ENCODE data around the gene C1orf146. TPM values are rescaled to one million over a fixed set of nuclear protein-coding genes. Genes with fewer than 3 reads are reported as not detected.

The C1orf146 gene
- total and polyA plus RNA-seq, 2 donors (not counting 1 experiment from before 2014, with no cell fraction given), result not detected

DNA sequence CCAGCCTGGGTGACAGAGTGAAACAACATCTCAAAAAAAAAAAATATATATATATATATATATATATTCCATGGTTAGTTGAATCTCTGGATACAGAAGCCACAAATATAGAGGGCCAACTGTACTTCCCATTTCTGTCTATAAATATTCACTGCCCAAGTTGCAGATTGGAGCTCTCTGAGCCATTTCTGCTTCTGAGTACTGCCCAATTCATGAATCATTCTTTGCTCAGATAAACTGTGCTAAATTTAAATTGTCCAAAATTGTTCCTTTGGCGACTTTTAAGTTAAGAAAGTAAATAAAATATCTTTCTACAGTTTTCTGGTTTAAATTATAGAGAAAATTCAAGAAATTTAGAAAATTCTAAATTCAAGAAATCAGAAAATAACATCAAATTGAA, 23.2 kb upstream of the C1orf146 start:
- Histone ChIP-seq H3K36me3 (replicated peaks in 1 of 2; ENCODE audit: control extremely low read depth in 1 of 2, control insufficient read depth in 1 of 2, extremely low read depth in 1 of 2, insufficient read depth in 2 of 2, low read length in 1 of 2) (no peaks in the 10 kb centered on the region), H3K4me3 (ENCODE audit: control extremely low read depth in 1 of 5, extremely low read depth in 1 of 5, insufficient read depth in 1 of 5, low read depth in 2 of 5, low read length in 4 of 5) (no peak overlapping the region), H3K9me3 (ENCODE audit: control extremely low read depth in 1 of 3, control insufficient read depth in 2 of 3, insufficient read depth in 1 of 3, low read length in 2 of 3) (no peaks in the 10 kb centered on the region), H3K4me2 (replicated peaks; ENCODE audit: low read depth, low read length, poor library complexity, severe bottlenecking) (no peak overlapping the region), H3K27ac (ENCODE audit: low read length in 2 of 2) (no peak overlapping the region), H3K4me1 (ENCODE audit: control insufficient read depth in 2 of 2, insufficient read depth in 2 of 2, low read length in 2 of 2) (no peaks in the 10 kb centered on the region), H3K27me3 (replicated peaks in 1 of 4; ENCODE audit: control extremely low read depth in 1 of 4, control insufficient read depth in 3 of 4, insufficient read depth in 4 of 4, low read length in 3 of 4) (no peaks in the 10 kb centered on the region), H3K79me2 (ENCODE audit: control insufficient read depth, insufficient read depth, low read length) (no peaks in the 10 kb centered on the region), H4K20me1 (ENCODE audit: control insufficient read depth, insufficient read depth, low read length, poor library complexity, severe bottlenecking) (no peaks in the 10 kb centered on the region), H3K9ac (ENCODE audit: low read length) (no peak overlapping the region), H2AFZ (ENCODE audit: insufficient read depth, low read depth, low read length, poor library complexity, severe bottlenecking) (no peak overlapping the region)
- no peak for TF ChIP-seq EZH2 (IDR thresholded peaks at IDR 0.05; ENCODE audit: borderline replicate concordance, insufficient read depth, low read depth, low read length, poor library complexity, severe bottlenecking)
- TF ChIP-seq, protein P1, sequence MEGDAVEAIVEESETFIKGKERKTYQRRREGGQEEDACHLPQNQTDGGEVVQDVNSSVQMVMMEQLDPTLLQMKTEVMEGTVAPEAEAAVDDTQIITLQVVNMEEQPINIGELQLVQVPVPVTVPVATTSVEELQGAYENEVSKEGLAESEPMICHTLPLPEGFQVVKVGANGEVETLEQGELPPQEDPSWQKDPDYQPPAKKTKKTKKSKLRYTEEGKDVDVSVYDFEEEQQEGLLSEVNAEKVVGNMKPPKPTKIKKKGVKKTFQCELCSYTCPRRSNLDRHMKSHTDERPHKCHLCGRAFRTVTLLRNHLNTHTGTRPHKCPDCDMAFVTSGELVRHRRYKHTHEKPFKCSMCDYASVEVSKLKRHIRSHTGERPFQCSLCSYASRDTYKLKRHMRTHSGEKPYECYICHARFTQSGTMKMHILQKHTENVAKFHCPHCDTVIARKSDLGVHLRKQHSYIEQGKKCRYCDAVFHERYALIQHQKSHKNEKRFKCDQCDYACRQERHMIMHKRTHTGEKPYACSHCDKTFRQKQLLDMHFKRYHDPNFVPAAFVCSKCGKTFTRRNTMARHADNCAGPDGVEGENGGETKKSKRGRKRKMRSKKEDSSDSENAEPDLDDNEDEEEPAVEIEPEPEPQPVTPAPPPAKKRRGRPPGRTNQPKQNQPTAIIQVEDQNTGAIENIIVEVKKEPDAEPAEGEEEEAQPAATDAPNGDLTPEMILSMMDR (IDR thresholded peaks at IDR 0.05), result no peak
- no peaks in the 10 kb centered on the region for H3K27me3 Mint-ChIP-seq
- no peaks in the 10 kb centered on the region for H3K9me3 Mint-ChIP-seq (ENCODE audit: insufficient read depth)
- H3K27ac Mint-ChIP-seq, result no peak overlapping the region
- CTCF ChIA-PET, result no interaction called here
- no peak for ATAC-seq (ENCODE audit: low read depth)
- DNase-seq, result no peak
- intact Hi-C loops (cut with micrococcal nuclease), result no loop called here
- no CpG with 5 or more reads among the region's 1 CpG for WGBS (ENCODE audit: insufficient coverage)
- H3K4me1 Mint-ChIP-seq, result no peaks in the 10 kb centered on the region
- POLR2A ChIA-PET, result no interaction called here
- H3K4me3 Mint-ChIP-seq, result no peak overlapping the region

DNA sequence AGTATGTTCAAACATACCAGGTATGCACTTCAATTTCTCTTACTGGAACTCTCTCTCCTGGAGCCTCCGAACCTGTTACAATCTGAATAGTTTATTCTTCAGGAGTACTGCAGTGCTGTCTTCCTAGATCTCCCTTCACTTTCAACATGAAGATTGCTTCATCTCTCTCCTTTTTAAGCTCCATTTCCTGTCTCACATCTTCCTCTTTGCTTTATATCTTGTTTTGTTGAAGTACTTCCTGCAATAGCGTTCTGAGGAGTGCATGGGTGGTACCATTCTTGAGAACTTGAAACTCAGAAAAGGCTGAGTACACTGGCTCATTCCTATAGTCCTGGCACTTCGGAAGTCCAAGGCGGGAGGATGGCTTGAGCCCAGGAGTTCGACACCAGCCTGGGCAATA, 15.7 kb upstream of the C1orf146 start:
- Mint-ChIP-seq H3K27ac (no peak overlapping the region), H3K27me3 (peaks cover 3% of the 10 kb centered on the region), H3K9me3 (ENCODE audit: insufficient read depth) (no peaks in the 10 kb centered on the region), H3K4me1 (no peaks in the 10 kb centered on the region), H3K4me3 (no peak overlapping the region)
- DNase-seq (no peak), ATAC-seq (ENCODE audit: low read depth) (no peak)
- TF ChIP-seq, protein P1 (IDR thresholded peaks at IDR 0.05), result no peak
- no peak for TF ChIP-seq EZH2 (IDR thresholded peaks at IDR 0.05; ENCODE audit: borderline replicate concordance, insufficient read depth, low read depth, low read length, poor library complexity, severe bottlenecking)
- no peaks in the 10 kb centered on the region for H3K79me2 ChIP-seq (ENCODE audit: control insufficient read depth, insufficient read depth, low read length)
- no peaks in the 10 kb centered on the region for H3K9me3 ChIP-seq (ENCODE audit: control extremely low read depth in 1 of 3, control insufficient read depth in 2 of 3, insufficient read depth in 1 of 3, low read length in 2 of 3)
- no peaks in the 10 kb centered on the region for H3K27me3 ChIP-seq (replicated peaks in 1 of 4; ENCODE audit: control extremely low read depth in 1 of 4, control insufficient read depth in 3 of 4, insufficient read depth in 4 of 4, low read length in 3 of 4)
- peak overlapping the region; percentile 41 for H2AFZ ChIP-seq (ENCODE audit: insufficient read depth, low read depth, low read length, poor library complexity, severe bottlenecking)
- H3K36me3 ChIP-seq (replicated peaks in 1 of 2; ENCODE audit: control extremely low read depth in 1 of 2, control insufficient read depth in 1 of 2, extremely low read depth in 1 of 2, insufficient read depth in 2 of 2, low read length in 1 of 2), result no peaks in the 10 kb centered on the region
- H4K20me1 ChIP-seq (ENCODE audit: control insufficient read depth, insufficient read depth, low read length, poor library complexity, severe bottlenecking), result no peaks in the 10 kb centered on the region
- CTCF ChIA-PET, result no interaction called here
- intact Hi-C loops (cut with micrococcal nuclease), result no loop called here
- no peak overlapping the region for H3K9ac ChIP-seq (ENCODE audit: low read length)
- WGBS (ENCODE audit: insufficient coverage), result 70% methylated on average over 2 of the region's 5 CpGs
- POLR2A ChIA-PET, result no interaction called here
- no peaks in the 10 kb centered on the region for H3K4me1 ChIP-seq (ENCODE audit: control insufficient read depth in 2 of 2, insufficient read depth in 2 of 2, low read length in 2 of 2)
- H3K27ac ChIP-seq (ENCODE audit: low read length in 2 of 2), result no peak overlapping the region
- no peak overlapping the region for H3K4me2 ChIP-seq (replicated peaks; ENCODE audit: low read depth, low read length, poor library complexity, severe bottlenecking)
- no peak overlapping the region for H3K4me3 ChIP-seq (ENCODE audit: control extremely low read depth in 1 of 5, extremely low read depth in 1 of 5, insufficient read depth in 1 of 5, low read depth in 2 of 5, low read length in 4 of 5)
